DMS53 (cell line): ENCODE data around the gene USO1.
"Not testable (repeated sequence)": the region's sequence is repeated elsewhere in the genome, so short reads cannot be mapped to it uniquely, and the experiment has no call there.

Experiments used
- DNase-seq: peaks from one replicate; lab custom pipeline; 2025; lab: John Stamatoyannopoulos, UW

The USO1 gene

DNA sequence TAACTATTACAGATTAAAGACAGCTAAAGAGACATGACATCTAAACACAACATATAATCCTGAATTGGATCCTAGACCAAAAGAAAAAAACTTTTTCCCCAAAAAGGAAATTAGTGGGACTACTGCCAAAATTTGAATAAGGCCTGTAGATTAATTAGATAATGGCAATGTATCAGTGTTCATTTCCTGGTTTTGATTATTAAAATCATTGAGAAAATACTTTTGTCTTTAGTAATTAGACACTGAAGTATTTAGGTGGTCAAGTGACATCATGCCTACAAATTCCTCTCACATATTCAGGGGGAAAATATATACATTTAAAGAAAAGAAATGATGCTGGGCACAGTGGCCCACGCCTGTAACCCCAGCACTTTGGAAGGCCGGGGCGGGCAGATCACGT is 10.4 kb upstream of the USO1 start:
- no peak for DNase-seq

DNA sequence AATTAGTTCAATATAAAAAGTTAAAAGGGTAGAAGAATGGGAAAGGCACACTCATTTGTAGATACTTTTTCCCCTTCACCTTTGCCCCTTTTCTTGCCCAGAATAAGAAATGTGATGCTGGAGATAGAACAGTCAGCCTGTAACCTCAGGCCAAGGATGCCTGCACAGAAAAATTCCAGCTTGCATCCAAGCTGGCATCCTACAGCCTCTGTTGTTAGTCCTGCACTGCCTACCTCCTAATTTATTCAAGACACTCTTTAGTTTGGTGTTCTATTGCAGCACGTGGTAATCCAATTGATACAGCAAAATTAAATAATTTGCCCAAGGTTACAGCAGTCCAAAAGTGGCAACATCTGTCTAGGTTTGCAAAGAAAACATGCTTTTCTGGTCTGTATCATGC is 9.7 kb upstream of the USO1 start:
- DNase-seq = no peak

DNA sequence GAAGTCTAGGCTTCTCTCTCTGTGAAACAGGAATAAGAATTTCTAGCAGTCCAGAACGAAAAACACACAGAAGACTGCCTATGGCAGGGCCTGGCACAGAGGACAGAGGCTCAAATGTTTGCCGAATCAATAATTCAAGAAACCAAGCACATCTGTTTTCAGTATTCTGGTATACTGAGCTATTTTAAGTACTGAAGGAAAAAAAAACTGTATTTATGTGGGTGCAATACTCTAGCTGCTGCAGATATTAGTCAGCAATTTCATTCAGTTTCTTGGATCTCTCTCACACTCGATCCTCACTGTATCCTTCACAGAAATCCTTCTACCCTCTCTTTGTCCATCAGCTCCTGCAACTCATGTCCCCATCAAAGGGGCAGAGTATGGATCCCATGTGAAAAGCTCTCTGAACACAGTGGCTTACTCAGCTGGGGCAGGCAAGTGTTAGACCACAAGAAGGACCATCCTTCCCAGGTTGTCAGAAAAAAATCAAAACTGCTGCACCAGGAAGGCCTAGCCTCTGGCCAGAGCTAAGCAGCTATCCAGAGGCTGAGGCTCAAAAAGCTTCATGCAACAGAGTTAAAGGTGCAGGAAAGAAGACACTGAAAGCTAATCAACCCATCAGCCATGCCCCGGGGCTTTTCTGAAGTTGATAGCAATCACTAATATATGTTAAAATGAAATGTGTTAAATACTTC is 9.1 kb upstream of the USO1 start:
- no peak for DNase-seq

DNA sequence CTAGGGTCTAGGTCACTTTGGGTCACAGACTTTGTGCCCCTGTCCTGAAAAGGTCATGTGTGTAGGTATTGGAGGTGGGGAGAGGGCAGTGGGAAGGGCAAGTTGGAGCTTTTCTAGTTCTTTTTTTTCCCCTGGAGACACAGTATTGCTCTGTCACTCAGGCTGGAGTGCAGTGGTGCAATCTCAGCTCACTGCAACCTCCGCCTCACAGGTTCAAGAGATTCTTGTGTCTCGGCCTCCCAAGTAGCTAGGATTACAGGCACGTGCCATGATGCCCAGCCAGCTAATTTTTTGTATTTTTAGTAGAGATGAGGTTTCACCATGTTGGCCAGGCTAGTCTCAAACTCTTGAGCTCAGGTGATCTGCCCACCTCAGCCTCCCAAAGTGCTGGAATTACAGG is 8.3 kb upstream of the USO1 start:
- DNase-seq = not testable (repeated sequence)

DNA sequence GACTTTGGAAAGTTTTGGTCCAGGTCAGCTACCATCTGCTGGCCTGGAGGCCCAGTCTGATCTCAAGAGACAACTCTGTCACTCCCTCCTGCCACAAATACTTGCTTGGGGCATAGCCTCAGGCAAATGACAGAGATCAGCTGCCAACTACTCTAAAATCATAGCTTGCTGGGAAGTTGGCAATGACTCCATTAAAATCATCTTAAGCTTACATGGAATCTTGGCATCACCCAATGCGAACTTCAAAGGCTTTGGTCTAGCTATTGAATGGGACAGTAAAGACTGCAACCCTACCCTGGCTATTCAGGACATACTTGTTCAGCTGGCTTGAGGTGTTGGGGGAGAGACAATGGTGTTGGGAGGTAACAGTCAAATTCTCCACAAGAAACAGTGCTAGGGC is 7.0 kb upstream of the USO1 start:
- no peak for DNase-seq

DNA sequence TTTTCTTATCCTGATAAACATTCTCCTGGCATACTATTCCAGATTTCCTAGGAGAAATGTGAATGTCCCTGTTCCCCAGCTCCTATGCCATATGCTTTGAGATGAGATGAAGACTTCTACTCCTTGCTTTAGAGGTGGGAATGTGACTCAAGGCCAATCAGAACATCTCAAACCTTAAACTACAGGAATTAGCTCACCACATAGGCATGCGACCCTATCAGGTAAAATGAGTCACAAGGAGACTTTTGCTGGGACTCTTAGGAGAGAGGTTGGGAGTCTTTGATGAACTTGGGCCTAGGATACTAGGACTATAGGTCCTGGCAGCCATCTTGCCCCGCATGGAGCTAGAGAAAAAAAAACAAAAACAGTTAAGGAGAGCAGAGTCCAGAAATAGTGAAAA is 5.8 kb upstream of the USO1 start:
- no peak for DNase-seq

DNA sequence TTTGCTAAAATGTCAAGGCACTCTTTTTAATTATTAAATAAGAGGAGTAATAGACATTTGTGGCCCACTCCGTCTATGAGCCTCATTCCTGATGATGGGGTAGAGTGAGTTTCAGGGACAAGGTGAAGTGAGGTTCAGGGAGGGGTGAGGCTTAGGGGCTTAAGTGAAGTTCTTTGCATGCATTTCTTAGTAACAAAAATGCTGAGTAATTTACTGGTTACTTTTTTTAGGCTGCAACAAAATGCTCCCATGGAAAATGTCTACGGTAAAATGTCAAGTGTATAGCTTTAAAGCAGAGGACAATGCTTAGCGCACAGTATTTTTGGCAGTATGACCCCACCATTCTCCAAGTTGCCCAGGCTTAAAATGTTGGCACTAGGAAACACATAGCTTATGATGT is 2.0 kb upstream of the USO1 start:
- DNase-seq = no peak

DNA sequence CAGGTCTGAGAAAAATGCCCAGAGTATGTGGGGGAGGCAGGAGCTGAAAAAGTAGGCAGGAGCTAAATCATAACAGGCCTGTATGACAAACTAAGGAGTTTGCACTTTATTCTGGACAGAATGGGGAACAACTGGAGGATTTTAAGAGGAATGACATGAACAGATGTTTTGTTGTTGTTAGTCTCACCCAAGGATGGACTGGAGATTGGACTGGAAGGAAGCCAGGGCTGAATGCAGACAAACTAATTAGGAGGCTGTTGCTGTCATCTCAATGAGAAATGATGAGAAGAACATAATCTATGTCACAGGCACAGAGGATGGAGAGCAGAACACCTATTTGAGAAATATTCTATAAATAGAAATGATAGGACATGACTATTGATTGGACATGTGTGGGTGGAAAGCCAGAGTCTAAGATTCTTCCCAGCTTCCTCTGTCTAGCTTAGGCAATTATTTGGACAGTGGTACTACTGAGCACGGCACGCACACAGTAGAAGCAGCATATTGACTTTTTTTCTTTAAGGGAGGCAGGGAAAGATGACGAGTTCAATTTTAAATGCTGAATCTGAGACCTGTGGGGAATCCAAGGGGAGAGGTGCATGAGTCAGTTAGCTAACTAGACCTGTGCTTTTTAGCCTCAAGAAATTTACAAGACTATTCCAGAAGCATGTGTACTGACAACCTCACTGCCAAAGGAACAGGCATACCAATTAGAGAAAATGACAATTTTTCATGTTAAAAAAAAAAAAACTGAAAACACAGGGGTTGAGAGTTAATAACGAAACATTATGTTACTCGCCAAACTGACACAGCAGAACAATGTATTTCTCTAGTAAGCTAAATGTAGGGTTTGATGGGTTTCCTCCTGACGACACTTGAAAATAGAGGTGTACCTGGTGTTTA is 963 bp upstream of the USO1 start:
- DNase-seq = peak; percentile 51

DNA sequence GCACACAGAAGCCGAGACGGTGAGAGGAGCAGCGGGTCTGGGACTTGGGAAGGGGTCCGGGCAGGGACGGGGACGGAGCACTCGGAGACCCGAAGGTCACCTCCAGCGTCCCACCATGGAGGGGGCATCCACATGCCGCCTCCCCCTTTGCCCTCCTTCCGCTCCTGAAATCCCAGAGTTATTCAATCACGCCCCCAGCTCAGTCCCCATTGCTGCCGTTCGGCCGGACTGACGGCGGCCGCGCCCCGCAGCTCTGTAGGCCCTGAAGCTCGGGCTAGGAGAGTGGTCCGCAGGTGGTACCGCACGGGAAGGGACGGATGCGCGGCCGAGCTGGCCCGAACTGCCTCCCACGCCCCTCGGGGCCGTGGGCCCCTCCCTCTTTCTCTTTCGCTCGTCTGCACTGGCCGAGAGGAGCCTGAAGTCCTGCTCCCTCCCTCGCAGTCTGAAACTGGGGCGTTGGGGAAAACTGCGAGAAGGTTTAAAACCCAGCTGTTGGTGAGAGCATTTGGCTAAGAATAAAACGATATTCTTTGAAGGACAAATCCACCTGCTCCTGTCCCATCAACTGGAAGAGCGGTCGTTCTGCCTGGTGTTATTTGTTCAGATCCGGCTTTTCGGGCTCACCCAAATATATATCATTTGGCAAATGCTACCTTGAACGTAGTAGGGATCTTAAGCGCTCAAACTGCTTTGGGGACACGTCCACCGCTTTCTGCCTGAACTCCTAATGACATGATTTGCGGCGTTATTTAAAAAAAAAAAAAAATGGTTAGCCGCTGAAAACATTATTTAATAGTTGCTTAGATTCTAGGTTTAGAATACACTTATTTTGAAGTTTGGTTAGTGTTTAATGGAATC is 719 bp downstream of the USO1 start:
- DNase-seq = peak; percentile 81

DNA sequence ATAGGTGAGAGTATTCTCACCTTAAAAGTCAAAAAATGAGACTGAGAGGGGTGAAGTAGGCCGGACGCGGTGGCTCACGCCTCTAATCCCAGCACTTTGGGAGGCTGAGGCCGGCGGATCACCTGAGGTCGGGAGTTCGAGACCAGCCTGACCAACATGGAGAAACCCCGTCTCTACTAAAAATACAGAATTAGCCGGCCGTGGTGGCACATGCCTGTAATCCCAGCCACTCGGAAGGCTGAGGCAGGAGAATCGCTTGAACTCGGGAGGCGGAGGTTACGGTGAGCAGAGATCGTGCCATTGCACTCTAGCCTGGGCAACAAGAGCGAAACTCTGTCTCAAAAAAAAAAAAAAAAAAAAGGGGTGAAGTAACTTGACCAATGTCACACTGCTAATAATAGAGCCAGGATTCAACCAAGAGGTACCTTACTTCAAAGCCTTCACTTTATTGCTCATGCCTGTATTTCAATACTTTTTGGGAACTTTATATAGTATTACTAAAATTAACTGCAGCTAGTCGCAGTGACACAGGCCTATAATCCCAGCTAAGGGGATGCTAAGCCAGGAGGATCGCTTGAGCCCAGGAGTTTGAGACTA is 1.7 kb downstream of the USO1 start:
- DNase-seq = not testable (repeated sequence)

DNA sequence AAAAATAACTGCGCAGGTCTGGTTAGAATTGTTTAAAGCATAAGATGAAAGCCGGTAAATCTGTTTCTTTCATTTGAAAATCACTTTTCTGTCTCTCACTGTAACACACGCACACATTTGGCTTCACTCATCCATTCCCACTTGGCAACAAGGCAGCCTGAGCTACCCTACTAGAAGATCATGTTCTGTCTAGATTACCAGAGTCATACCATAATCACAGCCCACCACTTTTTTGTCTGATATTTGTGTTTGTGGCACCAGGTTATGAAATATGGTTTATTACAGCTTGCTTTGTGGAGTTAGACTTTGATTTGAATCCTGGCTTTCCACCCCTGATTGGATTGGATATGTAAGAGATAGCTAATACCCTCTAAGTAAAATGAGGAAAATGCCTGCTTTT is 2.2 kb downstream of the USO1 start:
- no peak for DNase-seq

DNA sequence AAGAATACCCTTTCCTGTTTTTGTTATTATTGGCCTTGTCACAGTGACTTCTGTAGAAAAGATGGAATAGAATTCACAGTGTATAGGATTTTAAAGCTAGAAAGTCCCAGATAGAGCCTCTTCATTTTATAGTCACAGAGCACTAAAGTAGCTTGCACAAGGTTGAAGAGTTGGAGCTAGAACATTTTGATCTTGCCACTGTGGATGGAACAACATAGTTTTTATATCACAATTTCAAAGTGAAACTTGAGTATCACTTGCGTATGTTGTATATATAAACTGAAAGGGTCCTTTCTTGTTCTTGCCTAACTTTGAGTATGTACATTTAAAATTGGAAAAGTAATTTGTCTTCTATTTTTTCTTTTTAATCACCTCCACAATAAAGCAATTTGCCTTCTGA is 2.7 kb downstream of the USO1 start:
- DNase-seq = no peak

DNA sequence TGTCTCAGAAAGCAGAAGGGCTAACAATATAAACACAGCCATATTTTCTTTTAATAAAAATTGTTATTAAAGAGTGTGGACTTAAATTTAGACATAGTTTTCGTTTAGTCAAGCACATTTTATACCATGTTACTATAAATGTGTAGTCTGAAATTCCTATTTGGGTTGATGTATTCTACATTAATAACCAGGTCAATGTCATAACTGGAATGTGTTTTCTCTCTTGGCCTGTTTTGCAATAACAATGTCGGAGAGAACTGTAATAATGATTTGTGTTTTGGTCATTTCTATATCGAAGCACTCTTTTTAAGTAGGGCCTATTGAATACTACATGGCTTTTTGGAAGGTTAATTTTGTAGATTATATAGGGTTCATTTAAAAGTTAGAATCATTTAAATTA is 5.5 kb downstream of the USO1 start:
- DNase-seq = no peak

DNA sequence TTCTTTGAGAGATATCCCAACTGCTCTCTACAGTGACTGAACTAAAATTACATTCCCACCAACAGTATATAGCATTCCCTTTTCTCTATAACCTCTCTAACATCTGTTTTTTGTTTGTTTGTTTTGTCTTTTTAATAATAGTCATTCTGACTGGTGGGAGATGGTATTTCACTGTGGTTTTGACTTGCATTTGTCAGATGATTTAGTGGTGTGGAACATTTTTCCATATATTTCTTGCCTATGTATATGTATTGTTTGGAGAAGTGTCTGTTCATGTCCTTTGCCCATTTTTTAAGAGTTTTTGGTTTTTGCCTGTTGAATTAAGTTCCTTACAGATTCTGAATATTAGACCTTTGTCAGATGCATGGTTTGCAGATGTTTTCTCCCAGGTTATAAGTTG is 9.0 kb downstream of the USO1 start:
- DNase-seq = no peak

DNA sequence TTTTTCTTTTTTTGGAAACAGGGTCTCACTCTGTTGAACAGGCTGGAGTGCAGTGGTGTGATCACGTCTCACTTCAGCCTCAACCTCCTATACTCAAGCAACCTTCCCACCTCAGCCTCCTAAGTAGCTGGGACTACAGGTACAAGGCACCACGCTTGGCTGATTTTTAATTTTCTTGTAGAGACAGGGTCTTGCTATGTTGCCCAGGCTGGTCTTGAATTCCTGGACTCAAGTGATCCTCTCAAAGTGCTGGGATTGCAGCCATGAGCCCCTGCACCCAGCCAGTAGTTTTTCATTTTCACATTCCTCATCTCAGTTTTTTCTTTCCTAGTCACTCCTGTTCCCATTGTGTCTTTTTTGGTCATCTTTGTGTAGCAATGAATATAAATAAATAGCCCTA is 11.1 kb downstream of the USO1 start:
- no peak for DNase-seq

DNA sequence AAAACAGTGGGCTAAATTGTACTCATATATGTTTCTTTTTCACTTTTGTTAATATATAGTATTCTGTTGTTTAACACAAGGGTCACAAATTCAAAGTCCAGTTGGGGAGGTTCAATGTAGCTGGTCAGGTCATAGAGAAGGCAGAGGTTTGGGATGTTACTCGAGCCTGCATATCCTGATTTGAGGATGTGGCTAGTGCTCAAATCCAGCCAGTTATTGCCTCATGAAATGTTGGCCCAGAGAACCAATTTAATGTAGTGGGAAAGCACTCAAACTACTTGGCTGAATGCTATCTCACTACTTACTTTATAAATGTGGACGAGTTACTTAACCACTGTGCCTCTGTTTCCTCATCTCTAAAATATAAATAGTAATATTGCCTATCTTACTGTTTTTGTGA is 12.5 kb downstream of the USO1 start:
- no peak for DNase-seq

DNA sequence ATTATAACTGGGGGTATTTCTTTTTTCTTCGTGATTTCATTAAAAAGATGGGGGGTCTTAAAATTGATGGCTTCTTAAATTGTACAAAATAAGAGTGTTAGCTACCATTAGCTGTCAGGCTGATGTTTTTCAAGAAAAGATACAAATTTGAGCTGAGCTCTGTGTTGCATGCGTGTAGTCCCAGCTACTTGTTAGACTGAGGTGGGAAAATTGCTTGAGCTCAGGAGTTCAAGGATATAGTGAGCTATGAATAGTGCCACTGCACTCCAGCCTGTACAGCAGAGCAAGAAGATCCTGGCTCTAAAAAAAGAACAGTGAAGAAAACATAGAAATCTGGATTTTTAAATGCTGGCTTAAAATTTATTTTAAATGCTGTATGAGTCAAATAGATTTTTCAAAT is 13.0 kb downstream of the USO1 start:
- DNase-seq = no peak

DNA sequence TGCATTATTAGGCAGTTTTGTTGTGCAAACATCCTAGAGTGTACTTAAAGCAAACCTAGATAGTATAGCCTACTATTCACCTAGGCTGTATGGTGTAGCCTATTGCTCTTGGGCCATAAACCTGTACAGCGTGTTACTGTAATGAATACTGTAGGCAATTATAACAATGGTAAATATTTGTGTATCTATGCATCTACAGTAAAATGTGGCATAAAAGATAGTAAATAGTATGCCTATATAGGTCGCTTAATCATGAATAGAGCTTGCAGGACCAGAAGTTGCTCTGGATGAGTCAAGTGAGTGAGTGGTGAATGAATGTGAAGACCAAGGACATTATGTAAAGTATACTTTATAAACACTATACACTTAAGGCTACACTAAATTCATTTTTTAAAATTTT is 16.6 kb downstream of the USO1 start:
- peak; percentile 16 for DNase-seq

DNA sequence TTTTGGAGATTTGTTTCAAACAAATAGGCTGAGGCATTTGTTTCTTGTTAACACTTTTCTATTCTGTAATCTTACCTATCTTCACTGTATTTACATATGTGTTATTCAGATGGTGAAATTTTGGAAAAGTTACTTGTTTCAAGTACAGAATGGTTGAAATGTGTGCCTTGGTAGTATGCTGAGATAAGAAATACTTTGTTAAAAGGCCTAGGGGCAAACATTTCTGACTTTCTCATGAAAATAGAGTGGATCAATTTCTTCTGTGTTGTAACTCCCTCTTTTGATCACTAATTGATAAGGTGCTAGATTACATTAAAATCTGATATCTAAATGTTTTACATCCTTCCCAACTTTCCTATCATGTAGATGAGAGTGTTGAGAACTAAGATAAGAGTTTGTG is 18.1 kb downstream of the USO1 start:
- no peak for DNase-seq

DNA sequence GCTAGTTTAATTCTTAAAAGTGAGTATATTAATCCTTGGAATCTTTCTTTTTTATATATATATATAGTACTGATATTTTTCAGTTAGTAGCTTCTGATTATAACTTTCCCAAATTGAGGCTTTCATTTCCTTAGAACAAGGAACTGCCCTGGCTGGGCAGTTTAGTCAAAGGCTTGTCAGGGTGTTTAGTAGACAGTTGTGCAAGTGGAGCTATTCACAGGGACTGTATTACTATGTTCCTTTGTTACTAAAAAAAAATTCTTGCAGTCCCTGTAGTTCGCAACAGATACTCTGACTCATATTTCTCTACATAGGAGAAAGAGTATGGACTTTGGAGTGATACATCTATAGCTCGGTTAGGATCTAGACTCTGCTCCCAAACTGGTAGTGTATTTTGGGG is 20.8 kb downstream of the USO1 start:
- DNase-seq = no peak

DNA sequence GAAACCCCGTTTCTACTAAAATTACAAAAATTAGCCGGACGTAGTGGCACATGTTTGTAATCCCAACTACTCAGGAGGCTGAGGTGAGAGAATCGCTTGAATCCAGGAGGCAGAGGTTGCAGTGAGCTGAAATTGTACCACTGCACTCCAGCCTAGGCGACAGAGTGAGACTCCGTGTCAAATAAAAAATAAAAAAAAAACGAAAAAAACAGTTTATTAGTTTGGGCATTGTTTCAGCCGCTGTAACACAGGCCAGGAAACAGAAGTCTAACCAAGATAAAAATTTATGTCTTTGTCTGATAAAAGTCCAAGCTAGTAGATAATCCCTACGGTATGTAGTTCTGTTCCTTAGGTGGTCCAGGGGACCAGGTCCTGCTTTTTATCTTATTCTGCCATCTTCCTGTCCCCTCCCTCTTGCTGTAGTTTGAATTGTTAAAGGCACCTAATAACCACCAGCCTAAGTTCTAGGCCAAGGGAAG is 21.4 kb downstream of the USO1 start:
- no peak for DNase-seq

DNA sequence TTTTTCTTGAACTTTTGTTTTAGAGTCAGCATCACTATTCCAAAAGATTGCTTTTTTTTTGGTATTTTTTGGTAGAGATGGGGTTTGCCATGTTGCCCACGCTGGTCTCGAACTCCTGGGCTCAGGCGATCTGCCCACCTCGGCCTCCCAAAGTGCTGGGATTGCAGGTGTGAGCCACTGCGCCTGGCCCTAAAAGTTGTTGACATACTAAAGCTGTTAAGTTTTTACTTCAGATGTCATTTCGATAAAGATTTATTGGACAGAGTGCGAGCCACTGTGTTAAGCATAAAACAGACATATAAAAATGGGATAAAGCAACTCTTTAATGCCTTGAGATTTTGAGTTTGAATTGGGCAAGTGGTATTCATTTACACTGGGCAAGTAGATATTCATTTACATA is 28.3 kb downstream of the USO1 start:
- no peak for DNase-seq
